Naive thymus-derived CD4-positive, alpha-beta T cell (primary cell): ENCODE data around the gene ZCWPW1. TPM values are rescaled to one million over a fixed set of nuclear protein-coding genes. Genes with fewer than 3 reads are reported as not detected.
"Not testable (repeated sequence)": the region's sequence is repeated elsewhere in the genome, so short reads cannot be mapped to it uniquely, and the experiment has no call there.

ENCODE experiments used
- ATAC-seq: fragments of 150-1000 bp; cut with Tn5 transposase; 2 replicates; pipeline ENCODE4 v1.10.0; 2021; ENCODE audit warnings: mild to moderate bottlenecking, moderate library complexity
- CTCF ChIA-PET: fragments of 350-600 bp; sonication (Branson Sonifier 250); formaldehyde crosslinking; loops from one replicate; lab custom pipeline; 2021; ENCODE audit warnings: antibody characterized with exemption; lab: Charles Lee
- POLR2A ChIA-PET: fragments of 350-600 bp; sonication (Branson Sonifier 250); formaldehyde crosslinking; loops from one replicate; lab custom pipeline; 2021; ENCODE audit warnings: antibody characterized with exemption, inconsistent platforms; lab: Charles Lee
- DNase-seq, 9 donors: peaks; one replicate each; pipeline versions ENCODE4 v3.0.0 to v3.0.0-alpha.2; 2020 to 2022; ENCODE audit warnings: mixed read lengths in 1 of 9
- H3K27ac ChIP-seq: one replicate; pipeline ENCODE4 v1.7.0; 2013; ENCODE audit warnings: mild to moderate bottlenecking, low read depth, low read length, moderate library complexity
- H3K27me3 ChIP-seq, 2 donors: one replicate each; pipeline ENCODE4 v1.7.0; 2013; ENCODE audit warnings: low read length in 2 of 2, mild to moderate bottlenecking in 2 of 2, moderate library complexity in 2 of 2; ENCODE audit not compliant: control insufficient read depth in 2 of 2, insufficient read depth in 2 of 2
- H3K36me3 ChIP-seq, 3 experiments: 1 replicate in 2 of 3; 2 replicates in 1 of 3; pipeline ENCODE4 v1.7.0; 2013; ENCODE audit warnings: low read length in 3 of 3, mild to moderate bottlenecking in 3 of 3, moderate library complexity in 1 of 3; ENCODE audit not compliant: insufficient read depth in 3 of 3, control insufficient read depth in 2 of 3
- H3K4me1 ChIP-seq, 2 donors: one replicate each; pipeline ENCODE4 v1.7.0; 2013; ENCODE audit warnings: low read length in 2 of 2, mild to moderate bottlenecking in 2 of 2, moderate library complexity in 1 of 2; ENCODE audit not compliant: control insufficient read depth in 2 of 2, insufficient read depth in 2 of 2
- H3K4me3 ChIP-seq: 2 replicates; pipeline ENCODE4 v1.7.0; 2013; ENCODE audit warnings: mild to moderate bottlenecking, low read length
- H3K9me3 ChIP-seq, 3 experiments: 1 replicate in 2 of 3; 2 replicates in 1 of 3; pipeline ENCODE4 v1.7.0; 2013; ENCODE audit warnings: low read length in 3 of 3; ENCODE audit not compliant: control insufficient read depth in 2 of 3
- H3K27ac Mint-ChIP-seq, 9 donors: one replicate each; pipeline ENCODE4 v1.8.0; 2020 to 2022; ENCODE audit warnings: mixed read lengths in 9 of 9, mild to moderate bottlenecking in 8 of 9, moderate library complexity in 5 of 9, inconsistent platforms in 2 of 9
- H3K27me3 Mint-ChIP-seq, 5 donors: one replicate each; pipeline ENCODE4 v1.8.0; 2021 to 2022; ENCODE audit warnings: mixed read lengths in 5 of 5, mild to moderate bottlenecking in 1 of 5
- H3K36me3 Mint-ChIP-seq, 5 donors: one replicate each; pipeline ENCODE4 v1.8.0; 2020 to 2022; ENCODE audit warnings: mixed read lengths in 5 of 5, mild to moderate bottlenecking in 3 of 5, inconsistent platforms in 1 of 5
- H3K4me1 Mint-ChIP-seq, 7 donors: one replicate each; pipeline ENCODE4 v1.8.0; 2020 to 2022; ENCODE audit warnings: mixed read lengths in 7 of 7, mild to moderate bottlenecking in 3 of 7, inconsistent platforms in 1 of 7
- H3K4me3 Mint-ChIP-seq, 10 donors: one replicate each; pipeline ENCODE4 v1.8.0; 2020 to 2022; ENCODE audit warnings: mild to moderate bottlenecking in 10 of 10, mixed read lengths in 10 of 10, moderate library complexity in 6 of 10, inconsistent platforms in 2 of 10
- H3K9me3 Mint-ChIP-seq, 11 donors: one replicate each; pipeline ENCODE4 v1.8.0; 2020 to 2022; ENCODE audit warnings: mixed read lengths in 11 of 11, mild to moderate bottlenecking in 4 of 11, inconsistent platforms in 1 of 11, moderate library complexity in 1 of 11
- intact Hi-C, 2 donors: fragments of 100-400 bp; cut with micrococcal nuclease; formaldehyde crosslinking; loops; one replicate each; pipeline ENCODE4 v1.15.1; 2023
- polyA plus RNA-seq, 2 donors: library from polyadenylated mRNA; unstranded; fragments of 300-500 nt; fragmentation: Illumina TruSeq; gene quantifications; one replicate each; pipeline ENCODE4 v1.2.3, GENCODE V29; 2021
- total RNA-seq, 6 experiments: library from RNA in 5 of 6; stranded (reverse) in 5 of 6; gene quantifications; 1 replicate in 5 of 6; 2 replicates in 1 of 6; pipeline ENCODE4 v1.2.3 and lab custom pipeline; 2021 to 2026

The ZCWPW1 gene
- total and polyA plus RNA-seq, 7 experiments from 2014 or later = 4.1 to 18.6 (median 7.1) TPM

- peak overlapping the region; percentile 0 for H3K4me3 ChIP-seq
- H3K36me3 Mint-ChIP-seq = peaks cover 4 to 17% (median 5%) of the 10 kb centered on the region in 5 donors
Observed at GRCh38 chr7:100353685-100354330, 74.7 kb downstream of the ZCWPW1 start.

GRCh38 chr7:100352984-100353684 lies 75.4 kb downstream of the ZCWPW1 start:
- Mint-ChIP-seq H3K27me3 (no peaks in the 10 kb centered on the region), H3K9me3 (no peaks in the 10 kb centered on the region), H3K4me3 (peak overlapping the region in 6 of 10 donors; percentile 14 to 88 (median 46)), H3K27ac (peak overlapping the region in 8 of 9 donors; percentile 26 to 88 (median 62)), H3K4me1 (peaks cover 6 to 32% (median 17%) of the 10 kb centered on the region in 7 donors), H3K36me3 (peaks cover 4 to 17% (median 7%) of the 10 kb centered on the region in 5 donors)
- POLR2A ChIA-PET = no interaction called here
- Histone ChIP-seq H3K27ac (peak overlapping the region; percentile 57), H3K4me3 (peak overlapping the region; percentile 0), H3K27me3 (no peaks in the 10 kb centered on the region), H3K4me1 (peaks cover 23 to 32% of the 10 kb centered on the region in 2 donors), H3K9me3 (no peaks in the 10 kb centered on the region), H3K36me3 (peaks cover 19 to 87% (median 21%) of the 10 kb centered on the region in 3 experiments)
- ATAC-seq (no peak), DNase-seq (no peak)
- CTCF ChIA-PET = no interaction called here
- intact Hi-C loops = no loop called here

More at GRCh38 chr7:100353685-100354330, 74.7 kb downstream of the ZCWPW1 start:
- H3K4me1 ChIP-seq = peaks cover 23 to 32% of the 10 kb centered on the region in 2 donors
- peaks cover 20 to 91% (median 27%) of the 10 kb centered on the region in 3 experiments for H3K36me3 ChIP-seq
- H3K27ac ChIP-seq = peak overlapping the region; percentile 57
- ChIA-PET CTCF (no interaction called here), POLR2A (no interaction called here)
- no peaks in the 10 kb centered on the region for H3K27me3 ChIP-seq
- H3K9me3 ChIP-seq = no peaks in the 10 kb centered on the region
- DNase-seq (peak in 1 of 9 donors; percentile 46), ATAC-seq (no peak)
- Mint-ChIP-seq H3K27me3 (no peaks in the 10 kb centered on the region), H3K27ac (peak overlapping the region in 8 of 9 donors; percentile 26 to 88 (median 60)), H3K4me1 (peaks cover 6 to 32% (median 17%) of the 10 kb centered on the region in 7 donors), H3K9me3 (no peaks in the 10 kb centered on the region), H3K4me3 (peak overlapping the region in 5 of 10 donors; percentile 36 to 88 (median 60))
- intact Hi-C loops = no loop called here

GRCh38 chr7:100352230-100352781 lies 76.2 kb downstream of the ZCWPW1 start:
- peaks cover 6 to 32% (median 17%) of the 10 kb centered on the region in 7 donors for H3K4me1 Mint-ChIP-seq
- DNase-seq, POLR2A ChIA-PET, H3K27me3 Mint-ChIP-seq, H3K27me3 ChIP-seq, CTCF ChIA-PET, H3K9me3 ChIP-seq, intact Hi-C loops, H3K9me3 Mint-ChIP-seq: not testable (repeated sequence)
- Histone ChIP-seq H3K27ac (peak overlapping the region; percentile 62), H3K4me1 (peaks cover 23 to 32% of the 10 kb centered on the region in 2 donors), H3K36me3 (peaks cover 17 to 87% (median 24%) of the 10 kb centered on the region in 3 experiments), H3K4me3 (peak overlapping the region; percentile 37)
- peak overlapping the region in 6 of 10 donors; percentile 32 to 88 (median 48) for H3K4me3 Mint-ChIP-seq
- peak; percentile 77 for ATAC-seq
- peaks cover 4 to 22% (median 10%) of the 10 kb centered on the region in 5 donors for H3K36me3 Mint-ChIP-seq
- H3K27ac Mint-ChIP-seq = peak overlapping the region in 4 of 9 donors; percentile 58 to 90 (median 79)

- Histone ChIP-seq H3K27ac (peak overlapping the region; percentile 57), H3K4me1 (peaks cover 23 to 32% of the 10 kb centered on the region in 2 donors), H3K27me3 (no peaks in the 10 kb centered on the region), H3K9me3 (no peaks in the 10 kb centered on the region), H3K36me3 (peaks cover 14 to 87% (median 25%) of the 10 kb centered on the region in 3 experiments), H3K4me3 (no peak overlapping the region)
- CTCF ChIA-PET = no interaction called here
- DNase-seq (no peak), ATAC-seq (no peak)
- intact Hi-C loops = no loop called here
- POLR2A ChIA-PET = no interaction called here
- Mint-ChIP-seq H3K4me1 (peaks cover 6 to 32% (median 17%) of the 10 kb centered on the region in 7 donors), H3K4me3 (peak overlapping the region in 6 of 10 donors; percentile 8 to 88 (median 56)), H3K27me3 (no peaks in the 10 kb centered on the region), H3K27ac (peak overlapping the region in 6 of 9 donors; percentile 32 to 90 (median 76)), H3K9me3 (no peaks in the 10 kb centered on the region), H3K36me3 (peaks cover 4 to 26% (median 13%) of the 10 kb centered on the region in 5 donors)
Observed at GRCh38 chr7:100351657-100352058, 76.8 kb downstream of the ZCWPW1 start.

Other genes starting within 250 kb of the ZCWPW1 start
- gene PVRIG, start 208.8 kb downstream of the ZCWPW1 start, total RNA-seq = 10 to 100 TPM; 32.1 to 88.7 (median 66.2) TPM
- 10 to 100 TPM; 69.5 to 81.0 TPM for gene PVRIG, start 208.8 kb downstream of the ZCWPW1 start, polyA plus RNA-seq
- not detected for gene SPDYE3, start 121.0 kb downstream of the ZCWPW1 start, total RNA-seq
- 1 to 10 TPM; 8.5 to 8.7 TPM for gene SPDYE3, start 121.0 kb downstream of the ZCWPW1 start, polyA plus RNA-seq
- gene PILRB, start 70.6 kb downstream of the ZCWPW1 start, total RNA-seq = 100 to 1,000 TPM in 4 of 5 experiments, 10 to 100 TPM in 1; 79.1 to 137 (median 120) TPM
- 10 to 100 TPM in 1 of 2 donors, 1 to 10 TPM in 1; 1.1 to 11.1 TPM for gene PILRB, start 70.6 kb downstream of the ZCWPW1 start, polyA plus RNA-seq
- 100 to 1,000 TPM in 1 of 5 experiments, 10 to 100 TPM in 4; 13.0 to 118 (median 14.3) TPM for gene PILRA, start 55.2 kb downstream of the ZCWPW1 start, total RNA-seq
- 1 to 10 TPM in 1 of 2 donors, under 1 TPM in 1; 0.40 to 1.1 TPM for gene PILRA, start 55.2 kb downstream of the ZCWPW1 start, polyA plus RNA-seq
- 10 to 100 TPM; 47.9 to 68.2 (median 65.1) TPM for gene MEPCE, start 1.1 kb upstream of the ZCWPW1 start, total RNA-seq
- gene MEPCE, start 1.1 kb upstream of the ZCWPW1 start, polyA plus RNA-seq = 10 to 100 TPM; 12.2 to 20.5 TPM
- 10 to 100 TPM; 33.5 to 80.0 (median 65.7) TPM for gene PPP1R35, start 7.8 kb upstream of the ZCWPW1 start, total RNA-seq
- 10 to 100 TPM; 25.1 to 52.7 TPM for gene PPP1R35, start 7.8 kb upstream of the ZCWPW1 start, polyA plus RNA-seq
- 1 to 10 TPM; 1.6 to 7.8 (median 2.2) TPM for gene SPACDR, start 35.6 kb upstream of the ZCWPW1 start, total RNA-seq
- under 1 TPM in 1 of 2 donors, not detected in 1; 0.85 TPM for gene SPACDR, start 35.6 kb upstream of the ZCWPW1 start, polyA plus RNA-seq
- gene TSC22D4, start 50.5 kb upstream of the ZCWPW1 start, total RNA-seq = 100 to 1,000 TPM in 4 of 5 experiments, 10 to 100 TPM in 1; 75.6 to 124 (median 115) TPM
- gene TSC22D4, start 50.5 kb upstream of the ZCWPW1 start, polyA plus RNA-seq = 10 to 100 TPM; 23.7 to 30.1 TPM
- gene NYAP1, start 55.2 kb upstream of the ZCWPW1 start, total RNA-seq = under 1 TPM; 0.11 to 0.64 (median 0.44) TPM
- not detected for gene NYAP1, start 55.2 kb upstream of the ZCWPW1 start, polyA plus RNA-seq
- gene AGFG2, start 110.5 kb upstream of the ZCWPW1 start, total RNA-seq = 10 to 100 TPM; 15.8 to 42.4 (median 23.3) TPM
- gene AGFG2, start 110.5 kb upstream of the ZCWPW1 start, polyA plus RNA-seq = 1 to 10 TPM; 5.7 to 9.8 TPM
- 100 to 1,000 TPM in 2 of 5 experiments, 10 to 100 TPM in 3; 29.1 to 174 (median 71.3) TPM for gene SAP25, start 145.2 kb upstream of the ZCWPW1 start, total RNA-seq
- under 1 TPM in 1 of 2 donors, not detected in 1; 0.48 TPM for gene SAP25, start 145.2 kb upstream of the ZCWPW1 start, polyA plus RNA-seq
- 100 to 1,000 TPM; 199 to 504 (median 407) TPM for gene LRCH4, start 157.4 kb upstream of the ZCWPW1 start, total RNA-seq
- gene LRCH4, start 157.4 kb upstream of the ZCWPW1 start, polyA plus RNA-seq = 100 to 1,000 TPM; 143 to 199 TPM
- 1 to 10 TPM in 4 of 5 experiments, under 1 TPM in 1; 0.75 to 3.1 (median 1.7) TPM for gene FBXO24, start 157.6 kb upstream of the ZCWPW1 start, total RNA-seq
- 1 to 10 TPM; 2.0 TPM for gene FBXO24, start 157.6 kb upstream of the ZCWPW1 start, polyA plus RNA-seq
- gene PCOLCE, start 173.7 kb upstream of the ZCWPW1 start, total RNA-seq = 10 to 100 TPM in 1 of 5 experiments, 1 to 10 TPM in 4; 9.1 to 11.7 (median 9.5) TPM
- gene PCOLCE, start 173.7 kb upstream of the ZCWPW1 start, polyA plus RNA-seq = under 1 TPM in 1 of 2 donors, not detected in 1; 0.64 TPM
- 10 to 100 TPM in 4 of 5 experiments, 1 to 10 TPM in 1; 8.8 to 54.9 (median 13.1) TPM for gene MOSPD3, start 183.8 kb upstream of the ZCWPW1 start, total RNA-seq
- 10 to 100 TPM; 20.4 to 20.6 TPM for gene MOSPD3, start 183.8 kb upstream of the ZCWPW1 start, polyA plus RNA-seq
- 10 to 100 TPM in 1 of 5 experiments, 1 to 10 TPM in 4; 1.8 to 14.4 (median 4.0) TPM for gene TFR2, start 212.8 kb upstream of the ZCWPW1 start, total RNA-seq
- gene TFR2, start 212.8 kb upstream of the ZCWPW1 start, polyA plus RNA-seq = 1 to 10 TPM in 1 of 2 donors, under 1 TPM in 1; 0.55 to 1.3 TPM
- not detected for gene ACTL6B, start 227.7 kb upstream of the ZCWPW1 start, total RNA-seq
- not detected for gene ACTL6B, start 227.7 kb upstream of the ZCWPW1 start, polyA plus RNA-seq
- gene GNB2, start 245.0 kb upstream of the ZCWPW1 start, total RNA-seq = 100 to 1,000 TPM in 4 of 5 experiments, 10 to 100 TPM in 1; 98.2 to 215 (median 132) TPM
- 10 to 100 TPM; 35.8 to 53.2 TPM for gene GNB2, start 245.0 kb upstream of the ZCWPW1 start, polyA plus RNA-seq